ENCODE data around the gene ZBTB4. TPM values are rescaled to one million over a fixed set of nuclear protein-coding genes. Genes with fewer than 3 reads are reported as not detected.

The ZBTB4 gene, protein sequence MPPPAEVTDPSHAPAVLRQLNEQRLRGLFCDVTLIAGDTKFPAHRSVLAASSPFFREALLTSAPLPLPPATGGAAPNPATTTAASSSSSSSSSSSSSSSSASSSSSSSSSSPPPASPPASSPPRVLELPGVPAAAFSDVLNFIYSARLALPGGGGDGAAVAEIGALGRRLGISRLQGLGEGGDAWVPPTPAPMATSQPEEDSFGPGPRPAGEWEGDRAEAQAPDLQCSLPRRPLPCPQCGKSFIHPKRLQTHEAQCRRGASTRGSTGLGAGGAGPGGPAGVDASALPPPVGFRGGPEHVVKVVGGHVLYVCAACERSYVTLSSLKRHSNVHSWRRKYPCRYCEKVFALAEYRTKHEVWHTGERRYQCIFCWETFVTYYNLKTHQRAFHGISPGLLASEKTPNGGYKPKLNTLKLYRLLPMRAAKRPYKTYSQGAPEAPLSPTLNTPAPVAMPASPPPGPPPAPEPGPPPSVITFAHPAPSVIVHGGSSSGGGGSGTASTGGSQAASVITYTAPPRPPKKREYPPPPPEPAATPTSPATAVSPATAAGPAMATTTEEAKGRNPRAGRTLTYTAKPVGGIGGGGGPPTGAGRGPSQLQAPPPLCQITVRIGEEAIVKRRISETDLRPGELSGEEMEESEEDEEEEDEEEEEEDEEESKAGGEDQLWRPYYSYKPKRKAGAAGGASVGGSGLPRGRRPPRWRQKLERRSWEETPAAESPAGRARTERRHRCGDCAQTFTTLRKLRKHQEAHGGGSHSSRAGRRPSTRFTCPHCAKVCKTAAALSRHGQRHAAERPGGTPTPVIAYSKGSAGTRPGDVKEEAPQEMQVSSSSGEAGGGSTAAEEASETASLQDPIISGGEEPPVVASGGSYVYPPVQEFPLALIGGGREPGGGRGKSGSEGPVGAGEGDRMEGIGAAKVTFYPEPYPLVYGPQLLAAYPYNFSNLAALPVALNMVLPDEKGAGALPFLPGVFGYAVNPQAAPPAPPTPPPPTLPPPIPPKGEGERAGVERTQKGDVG
- 15.1 and 16.0 TPM in 2 replicates for total RNA-seq

DNA sequence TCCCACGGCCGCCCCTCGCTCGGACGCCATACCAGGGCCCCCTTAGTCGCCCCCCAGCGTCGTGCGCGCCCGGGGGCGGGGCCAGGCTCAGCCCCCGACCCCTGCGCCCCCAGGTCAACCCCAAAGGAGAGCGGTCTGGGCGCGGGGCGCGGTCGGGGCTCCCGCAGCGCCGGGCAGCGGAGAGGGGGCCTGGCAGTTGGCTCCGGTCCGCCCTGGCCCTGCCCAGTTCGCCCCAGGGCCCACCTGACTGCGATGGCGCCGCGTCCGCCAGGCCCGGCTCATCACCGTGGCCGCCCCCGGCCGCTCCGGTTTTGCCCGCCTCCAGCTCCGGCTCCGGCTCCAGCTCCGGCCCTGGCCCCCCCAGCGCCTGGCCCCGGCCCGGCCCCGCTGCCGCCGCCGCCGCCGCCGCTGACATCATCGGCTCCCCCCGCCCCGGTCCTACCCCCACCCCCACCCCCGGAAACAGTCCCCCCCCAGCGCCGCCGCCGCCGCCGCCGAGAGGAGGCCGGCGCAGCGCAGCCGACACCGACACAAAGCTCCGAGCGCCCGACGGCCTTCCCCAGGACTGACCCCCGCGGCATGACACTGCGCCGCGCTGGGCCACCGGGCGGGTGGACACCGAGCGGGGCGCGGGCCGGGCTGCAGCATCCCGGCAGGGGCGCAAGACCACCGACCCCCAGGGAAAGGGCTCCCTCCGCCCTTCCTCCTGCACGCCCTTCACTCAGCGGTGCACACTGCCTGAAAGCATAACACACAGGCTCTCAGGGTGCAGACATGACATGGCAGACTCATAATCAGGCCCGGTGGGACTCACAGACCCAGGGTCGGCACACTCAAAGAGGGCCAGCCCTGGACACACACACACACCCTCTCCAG, at the start of gene ZBTB4:
ZBTB4 (minus strand) TSS at position 419 of the 876 bp plus-strand sequence. CDS start 12,830 bp downstream, outside the sequence.
- H3K36me3 Mint-ChIP-seq (ENCODE audit: low read depth): peaks cover 2% of the 10 kb centered on the region
- no peaks in the 10 kb centered on the region for H3K27me3 Mint-ChIP-seq (ENCODE audit: insufficient read depth)
- peak within 1 kb of the TSS; percentile 91 for H3K4me3 Mint-ChIP-seq
- DNase-seq (ENCODE audit: low spot score): peak; percentile 59
- intact Hi-C loops (cut with micrococcal nuclease): loop anchor here (1.0 to 5.0 kb wide), 3 partner anchors 24 to 127 kb away; partner anchors contain the start of gene KCTD11
- peak within 1 kb of the TSS; percentile 91 for H3K27ac Mint-ChIP-seq
- H3K4me1 Mint-ChIP-seq (ENCODE audit: low read depth): peaks cover 49% of the 10 kb centered on the region
- no peaks in the 10 kb centered on the region for H3K9me3 Mint-ChIP-seq

DNA sequence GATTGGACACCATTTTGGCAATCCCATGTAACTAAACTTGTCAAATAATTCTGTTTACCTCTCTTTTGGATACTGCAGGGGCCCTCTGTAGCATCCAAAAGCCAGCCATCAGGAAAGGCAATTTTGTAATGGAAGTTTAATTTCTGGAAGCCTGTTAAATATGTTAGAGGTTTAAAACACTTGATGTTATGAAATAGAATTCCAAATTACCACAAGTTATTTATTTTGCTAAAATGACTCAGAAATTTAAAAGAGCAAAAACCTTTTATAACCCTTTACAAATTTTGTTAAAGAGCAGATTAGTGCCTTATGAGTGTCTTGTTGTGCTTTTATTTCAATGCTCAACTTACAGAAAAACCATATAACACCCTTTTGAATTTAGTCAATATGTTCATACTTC, 49.4 kb upstream of the ZBTB4 start:
- DNase-seq (ENCODE audit: low spot score): no peak
- Mint-ChIP-seq H3K9me3 (peaks cover 20% of the 10 kb centered on the region), H3K27me3 (ENCODE audit: insufficient read depth) (no peaks in the 10 kb centered on the region), H3K36me3 (ENCODE audit: low read depth) (peaks cover 4% of the 10 kb centered on the region), H3K27ac (no peak overlapping the region), H3K4me1 (ENCODE audit: low read depth) (no peaks in the 10 kb centered on the region), H3K4me3 (no peak overlapping the region)
- intact Hi-C loops (cut with micrococcal nuclease): no loop called here

DNA sequence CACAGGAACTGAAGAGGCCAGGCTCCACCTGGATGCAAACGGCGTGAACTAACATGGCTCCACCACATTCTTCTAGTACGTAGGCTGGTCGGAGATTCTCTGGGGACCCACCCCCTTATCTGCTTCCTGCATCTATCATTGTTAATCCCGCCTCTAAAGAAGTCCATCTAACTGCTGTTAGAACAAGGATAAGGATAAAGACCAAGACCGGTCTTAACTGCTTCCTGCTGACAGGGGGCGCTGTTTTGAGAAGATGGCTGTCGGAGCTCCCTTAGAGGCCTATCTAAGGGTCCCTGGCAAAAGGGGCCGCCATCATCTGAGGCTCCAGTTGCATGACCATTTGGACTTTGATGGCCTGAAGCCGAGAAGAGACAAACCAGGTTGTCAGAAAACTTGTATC, 43.6 kb upstream of the ZBTB4 start:
- H3K9me3 Mint-ChIP-seq: peaks cover 10% of the 10 kb centered on the region
- DNase-seq (ENCODE audit: low spot score): peak; percentile 29
- no peak overlapping the region for H3K27ac Mint-ChIP-seq
- H3K36me3 Mint-ChIP-seq (ENCODE audit: low read depth): no peaks in the 10 kb centered on the region
- no peak overlapping the region for H3K4me3 Mint-ChIP-seq
- H3K4me1 Mint-ChIP-seq (ENCODE audit: low read depth): no peaks in the 10 kb centered on the region
- H3K27me3 Mint-ChIP-seq (ENCODE audit: insufficient read depth): no peaks in the 10 kb centered on the region
- intact Hi-C loops (cut with micrococcal nuclease): loop anchor here (1.0 to 2.0 kb wide), 2 partner anchors 38 to 164 kb away; partner anchors contain the start of genes SENP3 and TP53

DNA sequence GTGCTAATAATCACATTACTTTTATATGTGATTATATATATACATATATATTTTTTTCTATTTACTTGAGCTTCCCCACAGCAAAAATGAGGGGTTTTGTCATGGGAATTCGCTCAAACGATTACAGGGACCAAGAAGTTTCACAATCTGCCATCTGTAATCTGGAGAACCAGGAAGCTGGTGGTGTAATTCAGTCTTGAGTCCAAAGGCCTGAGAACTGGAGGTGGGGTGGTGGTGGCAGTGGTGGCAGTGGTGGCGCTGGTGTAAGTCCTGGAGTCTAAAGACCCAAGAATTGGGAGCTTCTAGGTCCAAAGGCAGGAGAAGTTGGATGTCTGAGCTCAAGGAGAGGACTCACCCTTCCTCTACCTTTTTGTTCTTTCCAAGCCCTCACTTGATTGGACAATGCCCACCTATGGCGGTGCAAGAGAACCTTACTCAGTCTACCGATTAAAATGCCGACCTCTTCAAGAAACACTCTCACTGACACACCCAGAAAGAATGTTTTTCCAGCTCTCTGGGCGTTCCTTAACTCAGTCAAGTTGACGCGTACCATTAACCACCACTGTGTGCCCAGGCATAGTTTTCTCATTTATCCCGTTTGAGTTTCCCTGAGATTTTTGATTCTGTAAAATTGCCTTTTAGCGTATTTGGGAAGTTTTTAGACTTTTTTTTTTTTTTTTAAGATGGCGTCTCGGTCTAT, 36.6 kb upstream of the ZBTB4 start:
- Mint-ChIP-seq H3K27me3 (ENCODE audit: insufficient read depth) (no peaks in the 10 kb centered on the region), H3K27ac (peak overlapping the region; percentile 40)
- intact Hi-C loops (cut with micrococcal nuclease): no loop called here

DNA sequence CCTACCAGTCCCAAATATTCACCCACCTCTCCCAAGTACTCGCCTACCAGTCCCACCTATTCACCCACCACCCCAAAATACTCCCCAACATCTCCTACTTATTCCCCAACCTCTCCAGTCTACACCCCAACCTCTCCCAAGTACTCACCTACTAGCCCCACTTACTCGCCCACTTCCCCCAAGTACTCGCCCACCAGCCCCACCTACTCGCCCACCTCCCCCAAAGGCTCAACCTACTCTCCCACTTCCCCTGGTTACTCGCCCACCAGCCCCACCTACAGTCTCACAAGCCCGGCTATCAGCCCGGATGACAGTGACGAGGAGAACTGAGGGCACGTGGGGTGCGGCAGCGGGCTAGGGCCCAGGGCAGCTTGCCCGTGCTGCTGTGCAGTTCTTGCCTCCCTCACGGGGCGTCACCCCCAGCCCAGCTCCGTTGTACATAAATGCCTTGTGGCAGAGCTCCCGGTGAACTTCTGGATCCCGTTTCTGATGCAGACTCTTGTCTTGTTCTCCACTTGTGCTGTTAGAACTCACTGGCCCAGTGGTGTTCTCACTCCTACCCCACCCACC, 34.5 kb upstream of the ZBTB4 start:
- no peak overlapping the region for H3K4me3 Mint-ChIP-seq
- H3K4me1 Mint-ChIP-seq (ENCODE audit: low read depth): no peaks in the 10 kb centered on the region
- H3K27ac Mint-ChIP-seq: no peak overlapping the region
- intact Hi-C loops (cut with micrococcal nuclease): loop anchor here (1.0 kb wide), 1 partner anchor 47 kb away; the partner anchor contains the start of gene SENP3
- H3K27me3 Mint-ChIP-seq (ENCODE audit: insufficient read depth): no peaks in the 10 kb centered on the region
- no peak for DNase-seq (ENCODE audit: low spot score)
- peaks cover 37% of the 10 kb centered on the region for H3K36me3 Mint-ChIP-seq (ENCODE audit: low read depth)
- H3K9me3 Mint-ChIP-seq: no peaks in the 10 kb centered on the region

More for the DNA sequence above, 36.6 kb upstream of the ZBTB4 start:
- H3K4me1 Mint-ChIP-seq (ENCODE audit: low read depth): no peaks in the 10 kb centered on the region
- no peaks in the 10 kb centered on the region for H3K9me3 Mint-ChIP-seq
- peaks cover 24% of the 10 kb centered on the region for H3K36me3 Mint-ChIP-seq (ENCODE audit: low read depth)
- H3K4me3 Mint-ChIP-seq: no peak overlapping the region
- DNase-seq (ENCODE audit: low spot score): no peak

DNA sequence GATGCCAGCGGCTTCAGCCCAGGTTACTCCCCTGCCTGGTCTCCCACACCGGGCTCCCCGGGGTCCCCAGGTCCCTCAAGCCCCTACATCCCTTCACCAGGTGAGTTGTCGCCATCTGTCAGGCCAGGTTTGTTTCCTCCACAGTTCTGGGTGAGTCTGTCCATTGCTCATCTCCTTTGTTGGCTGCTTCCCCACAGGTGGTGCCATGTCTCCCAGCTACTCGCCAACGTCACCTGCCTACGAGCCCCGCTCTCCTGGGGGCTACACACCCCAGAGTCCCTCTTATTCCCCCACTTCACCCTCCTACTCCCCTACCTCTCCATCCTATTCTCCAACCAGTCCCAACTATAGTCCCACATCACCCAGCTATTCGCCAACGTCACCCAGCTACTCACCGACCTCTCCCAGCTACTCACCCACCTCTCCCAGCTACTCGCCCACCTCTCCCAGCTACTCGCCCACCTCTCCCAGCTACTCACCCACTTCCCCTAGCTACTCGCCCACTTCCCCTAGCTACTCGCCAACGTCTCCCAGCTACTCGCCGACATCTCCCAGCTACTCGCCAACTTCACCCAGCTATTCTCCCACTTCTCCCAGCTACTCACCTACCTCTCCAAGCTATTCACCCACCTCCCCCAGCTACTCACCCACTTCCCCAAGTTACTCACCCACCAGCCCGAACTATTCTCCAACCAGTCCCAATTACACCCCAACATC, 33.6 kb upstream of the ZBTB4 start:
- no peak overlapping the region for H3K4me3 Mint-ChIP-seq
- H3K27me3 Mint-ChIP-seq (ENCODE audit: insufficient read depth): no peaks in the 10 kb centered on the region
- peaks cover 47% of the 10 kb centered on the region for H3K36me3 Mint-ChIP-seq (ENCODE audit: low read depth)
- H3K27ac Mint-ChIP-seq: no peak overlapping the region
- H3K9me3 Mint-ChIP-seq: no peaks in the 10 kb centered on the region
- DNase-seq (ENCODE audit: low spot score): no peak
- H3K4me1 Mint-ChIP-seq (ENCODE audit: low read depth): no peaks in the 10 kb centered on the region
- intact Hi-C loops (cut with micrococcal nuclease): no loop called here

DNA sequence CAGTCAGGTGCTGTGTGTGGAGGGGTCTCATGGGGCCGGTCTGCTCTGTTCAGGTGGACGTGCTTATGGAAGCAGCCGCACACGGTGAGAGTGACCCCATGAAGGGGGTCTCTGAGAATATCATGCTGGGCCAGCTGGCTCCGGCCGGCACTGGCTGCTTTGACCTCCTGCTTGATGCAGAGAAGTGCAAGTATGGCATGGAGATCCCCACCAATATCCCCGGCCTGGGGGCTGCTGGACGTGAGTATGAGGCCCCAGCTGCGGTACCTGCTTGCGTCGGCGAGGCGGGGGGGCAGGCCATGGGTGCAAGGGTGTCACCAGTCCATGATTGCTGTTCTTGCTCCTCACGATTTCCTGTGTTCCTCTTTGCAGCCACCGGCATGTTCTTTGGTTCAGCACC, 32.7 kb upstream of the ZBTB4 start:
- Mint-ChIP-seq H3K4me3 (no peak overlapping the region), H3K27ac (no peak overlapping the region), H3K36me3 (ENCODE audit: low read depth) (peaks cover 52% of the 10 kb centered on the region), H3K4me1 (ENCODE audit: low read depth) (no peaks in the 10 kb centered on the region), H3K27me3 (ENCODE audit: insufficient read depth) (no peaks in the 10 kb centered on the region), H3K9me3 (no peaks in the 10 kb centered on the region)
- no peak for DNase-seq (ENCODE audit: low spot score)
- intact Hi-C loops (cut with micrococcal nuclease): no loop called here

DNA sequence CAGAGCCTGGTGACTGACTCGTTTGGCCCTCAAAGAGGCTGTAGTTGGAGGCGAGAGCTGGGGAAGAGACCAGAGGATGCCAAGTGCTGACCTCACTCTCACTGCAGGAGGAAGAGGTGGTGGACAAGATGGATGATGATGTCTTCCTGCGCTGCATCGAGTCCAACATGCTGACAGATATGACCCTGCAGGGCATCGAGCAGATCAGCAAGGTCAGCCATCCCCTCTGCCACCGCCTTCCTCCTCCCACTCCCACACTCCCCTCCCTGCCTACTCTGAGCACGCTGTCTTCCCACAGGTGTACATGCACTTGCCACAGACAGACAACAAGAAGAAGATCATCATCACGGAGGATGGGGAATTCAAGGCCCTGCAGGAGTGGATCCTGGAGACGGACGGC, 31.7 kb upstream of the ZBTB4 start:
- Mint-ChIP-seq H3K36me3 (ENCODE audit: low read depth) (peaks cover 59% of the 10 kb centered on the region), H3K4me1 (ENCODE audit: low read depth) (no peaks in the 10 kb centered on the region), H3K27me3 (ENCODE audit: insufficient read depth) (no peaks in the 10 kb centered on the region), H3K4me3 (no peak overlapping the region), H3K9me3 (no peaks in the 10 kb centered on the region), H3K27ac (no peak overlapping the region)
- DNase-seq (ENCODE audit: low spot score): no peak
- intact Hi-C loops (cut with micrococcal nuclease): no loop called here

DNA sequence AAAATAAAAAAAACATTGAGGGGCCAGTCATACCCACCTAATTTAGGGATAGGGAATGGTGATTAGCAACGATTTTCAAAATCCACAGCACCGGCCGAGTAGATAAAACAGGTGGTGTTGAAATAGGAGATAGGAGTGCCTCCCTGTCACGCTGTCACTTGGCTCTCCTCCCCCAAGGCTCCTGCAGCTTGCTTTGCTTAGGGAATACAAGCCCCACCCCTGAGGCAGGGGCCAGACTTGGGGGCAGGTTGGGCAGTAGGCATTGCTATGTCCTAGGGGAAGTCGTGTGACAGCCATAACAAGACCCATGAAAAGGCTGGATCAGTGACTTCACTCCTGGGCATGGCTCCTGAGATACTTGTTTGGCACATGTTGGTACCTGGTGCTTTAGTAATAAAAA, 30.5 kb upstream of the ZBTB4 start:
- no peak for DNase-seq (ENCODE audit: low spot score)
- no peak overlapping the region for H3K27ac Mint-ChIP-seq
- intact Hi-C loops (cut with micrococcal nuclease): no loop called here
- no peaks in the 10 kb centered on the region for H3K4me1 Mint-ChIP-seq (ENCODE audit: low read depth)
- H3K27me3 Mint-ChIP-seq (ENCODE audit: insufficient read depth): no peaks in the 10 kb centered on the region
- peaks cover 63% of the 10 kb centered on the region for H3K36me3 Mint-ChIP-seq (ENCODE audit: low read depth)
- H3K9me3 Mint-ChIP-seq: no peaks in the 10 kb centered on the region
- no peak overlapping the region for H3K4me3 Mint-ChIP-seq

DNA sequence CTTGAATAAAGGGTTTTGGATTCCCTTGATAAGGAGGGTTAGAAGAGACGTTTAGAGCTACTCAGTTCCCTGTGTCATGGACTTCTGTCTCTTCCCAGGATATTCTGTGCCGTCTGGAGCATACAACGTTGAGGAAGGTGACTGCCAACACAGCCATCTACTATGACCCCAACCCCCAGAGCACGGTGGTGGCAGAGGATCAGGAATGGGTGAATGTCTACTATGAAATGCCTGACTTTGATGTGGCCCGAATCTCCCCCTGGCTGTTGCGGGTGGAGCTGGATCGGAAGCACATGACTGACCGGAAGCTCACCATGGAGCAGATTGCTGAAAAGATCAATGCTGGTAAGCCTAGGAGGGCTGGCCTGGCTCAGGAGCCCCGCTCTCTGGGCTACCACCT, 29.4 kb upstream of the ZBTB4 start:
- Mint-ChIP-seq H3K4me3 (no peak overlapping the region), H3K9me3 (no peaks in the 10 kb centered on the region), H3K27ac (no peak overlapping the region), H3K36me3 (ENCODE audit: low read depth) (peaks cover 67% of the 10 kb centered on the region), H3K27me3 (ENCODE audit: insufficient read depth) (no peaks in the 10 kb centered on the region), H3K4me1 (ENCODE audit: low read depth) (no peaks in the 10 kb centered on the region)
- intact Hi-C loops (cut with micrococcal nuclease): no loop called here
- no peak for DNase-seq (ENCODE audit: low spot score)

DNA sequence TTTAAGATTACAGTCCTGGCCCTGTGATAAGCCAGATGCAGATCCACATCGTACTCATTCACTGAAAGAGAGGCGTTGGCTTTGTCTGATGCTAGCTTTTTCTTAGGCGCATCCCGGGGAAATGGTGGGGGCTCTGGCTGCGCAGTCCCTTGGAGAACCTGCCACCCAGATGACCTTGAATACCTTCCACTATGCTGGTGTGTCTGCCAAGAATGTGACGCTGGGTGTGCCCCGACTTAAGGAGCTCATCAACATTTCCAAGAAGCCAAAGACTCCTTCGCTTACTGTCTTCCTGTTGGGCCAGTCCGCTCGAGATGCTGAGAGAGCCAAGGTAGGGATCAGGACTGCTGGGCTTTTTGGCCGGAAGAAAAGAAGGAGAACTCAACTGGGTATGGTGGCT, 28.7 kb upstream of the ZBTB4 start:
- Mint-ChIP-seq H3K36me3 (ENCODE audit: low read depth) (peaks cover 64% of the 10 kb centered on the region), H3K9me3 (no peaks in the 10 kb centered on the region), H3K4me1 (ENCODE audit: low read depth) (no peaks in the 10 kb centered on the region), H3K4me3 (no peak overlapping the region), H3K27ac (peak overlapping the region; percentile 40), H3K27me3 (ENCODE audit: insufficient read depth) (no peaks in the 10 kb centered on the region)
- no peak for DNase-seq (ENCODE audit: low spot score)
- intact Hi-C loops (cut with micrococcal nuclease): no loop called here
